NCI-H774 (cell line): Measurements from ENCODE around the gene UQCR11.

ENCODE experiments used
- DNase-seq: peaks from one replicate; lab custom pipeline; 2025; lab: John Stamatoyannopoulos, UW

Gene UQCR11

GRCh38 chr19:1615156-1615765 is 10.0 kb upstream of the UQCR11 start:
- DNase-seq = no peak

- DNase-seq = no peak
Observed at GRCh38 chr19:1613808-1614570, 8.7 kb upstream of the UQCR11 start.

GRCh38 chr19:1613146-1613545 is 7.9 kb upstream of the UQCR11 start:
- no peak for DNase-seq

GRCh38 chr19:1612114-1613086 is 7.1 kb upstream of the UQCR11 start:
- DNase-seq = no peak

- DNase-seq = no peak
Observed at GRCh38 chr19:1611353-1611752, 6.1 kb upstream of the UQCR11 start.

- DNase-seq = no peak
Observed at GRCh38 chr19:1610579-1610978, 5.3 kb upstream of the UQCR11 start.

- DNase-seq = no peak
Observed at GRCh38 chr19:1609680-1610474, 4.6 kb upstream of the UQCR11 start.

- no peak for DNase-seq
Observed at GRCh38 chr19:1609103-1609396, 3.8 kb upstream of the UQCR11 start.

GRCh38 chr19:1608359-1609102 is 3.3 kb upstream of the UQCR11 start:
- DNase-seq = no peak

GRCh38 chr19:1606138-1606651 is 933 bp upstream of the UQCR11 start:
- no peak for DNase-seq

- DNase-seq = no peak
Observed at GRCh38 chr19:1602091-1602707, 3.1 kb downstream of the UQCR11 start.

GRCh38 chr19:1601613-1602064 is 3.6 kb downstream of the UQCR11 start:
- no peak for DNase-seq

- no peak for DNase-seq
Observed at GRCh38 chr19:1599460-1599846, 5.8 kb downstream of the UQCR11 start.

GRCh38 chr19:1598777-1599459 is 6.3 kb downstream of the UQCR11 start:
- no peak for DNase-seq

- DNase-seq = no peak
Observed at GRCh38 chr19:1593501-1593772, 11.8 kb downstream of the UQCR11 start.

GRCh38 chr19:1592755-1593500 is 12.3 kb downstream of the UQCR11 start, which contains the start of gene MBD3:
MBD3 (minus strand) TSS chr19:1592865; CDS start chr19:1592631, 234 bp downstream.
- DNase-seq = peak; percentile 93

GRCh38 chr19:1592024-1592754 is 13.1 kb downstream of the UQCR11 start:
- peak; percentile 85 for DNase-seq

GRCh38 chr19:1591421-1592023 is 13.7 kb downstream of the UQCR11 start:
- DNase-seq = no peak
